ENCODE measurements around the gene TRPM4. TPM values are rescaled to one million over a fixed set of nuclear protein-coding genes. Genes with fewer than 3 reads are reported as not detected.
A peak's percentile ranks its signal among the peaks of the same experiment; 100 is the strongest.

The TRPM4 gene
- polyA plus RNA-seq, 1 donor (not counting 4 experiments of a cell fraction or from before 2014, with no cell fraction given) = 16.1 TPM

GRCh38 chr19:49212016-49212701 is 54.6 kb downstream of the TRPM4 start:
- DNase-seq (ENCODE audit: low read depth, low spot score) = no peak
- dilution Hi-C loops (cut with MboI; ENCODE audit: extremely low pct_ligation_motif_present, low sequenced_read_pairs) = no loop called here
- no peak overlapping the region for H3K27ac ChIP-seq (ENCODE audit: control insufficient read depth, insufficient read depth, low read length)

GRCh38 chr19:49213791-49214190 is 56.2 kb downstream of the TRPM4 start:
- dilution Hi-C loops (cut with MboI; ENCODE audit: extremely low pct_ligation_motif_present, low sequenced_read_pairs) = no loop called here
- H3K9ac ChIP-seq (ENCODE audit: control insufficient read depth, extremely low read depth, insufficient read depth, low read length) = no peak overlapping the region
- H3K4me2 ChIP-seq (ENCODE audit: control insufficient read depth, extremely low read depth, insufficient read depth, low read depth, low read length) = no peak overlapping the region
- no peak for DNase-seq (ENCODE audit: low read depth, low spot score)
- no peaks in the 10 kb centered on the region for H3K4me1 ChIP-seq (ENCODE audit: control insufficient read depth, extremely low read depth, insufficient read depth, low read length)
- H3K27ac ChIP-seq (ENCODE audit: control insufficient read depth, insufficient read depth, low read length) = no peak overlapping the region
- H3K36me3 ChIP-seq (ENCODE audit: control insufficient read depth in 2 of 2, extremely low read depth in 1 of 2, insufficient read depth in 2 of 2, low read length in 2 of 2) = peaks cover 17 to 19% of the 10 kb centered on the region in 2 experiments
- no peak for FAIRE-seq
- TF ChIP-seq CTCF (optimal IDR thresholded peaks at IDR 0.05 in 1 of 3, IDR thresholded peaks at IDR 0.05 in 1 of 3, conservative IDR thresholded peaks at IDR 0.05 in 1 of 3; ENCODE audit: extremely low read depth in 1 of 3, insufficient read depth in 2 of 3, low read length in 3 of 3) = peak in 2 of 3 experiments; percentile 23 to 27
- TF ChIP-seq EZH2 (IDR thresholded peaks at IDR 0.05; ENCODE audit: low read length) = no peak
- no peaks in the 10 kb centered on the region for H3K79me2 ChIP-seq (ENCODE audit: control insufficient read depth, insufficient read depth, low read length)
- no peak overlapping the region for H2AFZ ChIP-seq (ENCODE audit: control insufficient read depth, low read length)
- H4K20me1 ChIP-seq (ENCODE audit: control insufficient read depth, extremely low read depth, insufficient read depth, low read length) = no peaks in the 10 kb centered on the region
- no peaks in the 10 kb centered on the region for H3K27me3 ChIP-seq (ENCODE audit: control insufficient read depth, extremely low read depth, insufficient read depth, low read length)
- no peak overlapping the region for H3K4me3 ChIP-seq (ENCODE audit: control insufficient read depth in 2 of 3, extremely low read depth in 1 of 3, insufficient read depth in 2 of 3, low read depth in 1 of 3, low read length in 3 of 3)
- H3K9me1 ChIP-seq (ENCODE audit: control insufficient read depth, extremely low read depth, insufficient read depth, low read length) = peaks cover 2% of the 10 kb centered on the region
- no peaks in the 10 kb centered on the region for H3K9me3 ChIP-seq (ENCODE audit: control insufficient read depth, low read depth, low read length)

More at GRCh38 chr19:49212016-49212701, 54.6 kb downstream of the TRPM4 start:
- peaks cover 2% of the 10 kb centered on the region for H3K9me1 ChIP-seq (ENCODE audit: control insufficient read depth, extremely low read depth, insufficient read depth, low read length)
- peak; percentile 41 for FAIRE-seq
- peaks cover 17 to 25% of the 10 kb centered on the region in 2 experiments for H3K36me3 ChIP-seq (ENCODE audit: control insufficient read depth in 2 of 2, extremely low read depth in 1 of 2, insufficient read depth in 2 of 2, low read length in 2 of 2)
- H3K9ac ChIP-seq (ENCODE audit: control insufficient read depth, extremely low read depth, insufficient read depth, low read length) = no peak overlapping the region
- H3K4me1 ChIP-seq (ENCODE audit: control insufficient read depth, extremely low read depth, insufficient read depth, low read length) = no peaks in the 10 kb centered on the region
- H4K20me1 ChIP-seq (ENCODE audit: control insufficient read depth, extremely low read depth, insufficient read depth, low read length) = no peaks in the 10 kb centered on the region
- H3K4me2 ChIP-seq (ENCODE audit: control insufficient read depth, extremely low read depth, insufficient read depth, low read depth, low read length) = no peak overlapping the region
- no peaks in the 10 kb centered on the region for H3K27me3 ChIP-seq (ENCODE audit: control insufficient read depth, extremely low read depth, insufficient read depth, low read length)
- TF ChIP-seq EZH2 (IDR thresholded peaks at IDR 0.05; ENCODE audit: low read length) = no peak
- TF ChIP-seq CTCF (optimal IDR thresholded peaks at IDR 0.05 in 1 of 3, IDR thresholded peaks at IDR 0.05 in 1 of 3, conservative IDR thresholded peaks at IDR 0.05 in 1 of 3; ENCODE audit: extremely low read depth in 1 of 3, insufficient read depth in 2 of 3, low read length in 3 of 3) = no peak
- no peak overlapping the region for H2AFZ ChIP-seq (ENCODE audit: control insufficient read depth, low read length)
- H3K79me2 ChIP-seq (ENCODE audit: control insufficient read depth, insufficient read depth, low read length) = no peaks in the 10 kb centered on the region
- H3K4me3 ChIP-seq (ENCODE audit: control insufficient read depth in 2 of 3, extremely low read depth in 1 of 3, insufficient read depth in 2 of 3, low read depth in 1 of 3, low read length in 3 of 3) = no peak overlapping the region
- no peaks in the 10 kb centered on the region for H3K9me3 ChIP-seq (ENCODE audit: control insufficient read depth, low read depth, low read length)
